ENCODE results near the gene SMIM1. TPM values are rescaled to one million over a fixed set of nuclear protein-coding genes. Genes with fewer than 3 reads are reported as not detected.

SMIM1 gene
- total RNA-seq, 4 donors from 2014 or later = 23.1 TPM; not detected in 3

DNA sequence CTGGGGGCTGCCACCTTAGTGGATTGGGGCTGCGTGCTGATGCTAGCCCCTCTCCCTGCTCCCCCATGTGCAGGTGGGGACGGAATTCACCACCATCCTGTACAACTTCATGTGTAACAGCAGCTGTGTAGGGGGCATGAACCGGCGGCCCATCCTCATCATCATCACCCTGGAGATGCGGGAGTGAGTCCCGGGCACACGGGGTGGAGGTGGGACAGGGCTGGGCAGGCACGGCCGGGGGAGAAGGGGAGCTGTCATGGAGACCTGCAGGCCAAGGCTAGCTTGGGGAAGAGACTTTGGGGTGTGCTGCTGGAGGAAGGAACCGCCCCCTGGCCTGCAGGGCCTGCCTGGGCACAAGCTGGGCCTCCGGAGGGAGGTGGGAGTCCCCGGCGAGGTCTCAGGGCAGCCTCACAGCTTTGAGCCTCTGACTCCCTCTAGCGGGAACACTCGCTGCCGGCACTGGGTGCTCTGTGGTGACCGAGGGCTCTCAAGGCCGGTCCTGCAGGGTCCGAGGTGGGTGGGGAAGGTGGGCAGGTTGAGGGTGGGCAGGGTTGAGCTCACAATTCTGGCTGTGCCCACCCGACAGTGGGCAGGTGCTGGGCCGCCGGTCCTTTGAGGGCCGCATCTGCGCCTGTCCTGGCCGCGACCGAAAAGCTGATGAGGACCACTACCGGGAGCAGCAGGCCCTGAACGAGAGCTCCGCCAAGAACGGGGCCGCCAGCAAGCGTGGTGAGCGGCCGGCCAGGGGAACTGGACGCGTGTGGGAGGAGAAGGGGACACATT, 45.3 kb upstream of the SMIM1 start:
- H3K4me3 ChIP-seq = no peak overlapping the region
- 61 to 63% methylated on average over 37 of the region's 37 CpGs for WGBS, 2 donors
- DNase-seq (ENCODE audit: low spot score in 2 of 2) = no peak
- H3K4me1 ChIP-seq = peaks cover 0 to 14% (median 0%) of the 10 kb centered on the region in 4 donors
- H3K36me3 ChIP-seq = no peaks in the 10 kb centered on the region
- H3K27ac ChIP-seq = no peak overlapping the region
- TF ChIP-seq, protein P1, sequence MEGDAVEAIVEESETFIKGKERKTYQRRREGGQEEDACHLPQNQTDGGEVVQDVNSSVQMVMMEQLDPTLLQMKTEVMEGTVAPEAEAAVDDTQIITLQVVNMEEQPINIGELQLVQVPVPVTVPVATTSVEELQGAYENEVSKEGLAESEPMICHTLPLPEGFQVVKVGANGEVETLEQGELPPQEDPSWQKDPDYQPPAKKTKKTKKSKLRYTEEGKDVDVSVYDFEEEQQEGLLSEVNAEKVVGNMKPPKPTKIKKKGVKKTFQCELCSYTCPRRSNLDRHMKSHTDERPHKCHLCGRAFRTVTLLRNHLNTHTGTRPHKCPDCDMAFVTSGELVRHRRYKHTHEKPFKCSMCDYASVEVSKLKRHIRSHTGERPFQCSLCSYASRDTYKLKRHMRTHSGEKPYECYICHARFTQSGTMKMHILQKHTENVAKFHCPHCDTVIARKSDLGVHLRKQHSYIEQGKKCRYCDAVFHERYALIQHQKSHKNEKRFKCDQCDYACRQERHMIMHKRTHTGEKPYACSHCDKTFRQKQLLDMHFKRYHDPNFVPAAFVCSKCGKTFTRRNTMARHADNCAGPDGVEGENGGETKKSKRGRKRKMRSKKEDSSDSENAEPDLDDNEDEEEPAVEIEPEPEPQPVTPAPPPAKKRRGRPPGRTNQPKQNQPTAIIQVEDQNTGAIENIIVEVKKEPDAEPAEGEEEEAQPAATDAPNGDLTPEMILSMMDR (IDR thresholded peaks at IDR 0.05) = no peak
- TF ChIP-seq EP300 (IDR thresholded peaks at IDR 0.05) = no peak
- no peaks in the 10 kb centered on the region for H3K9me3 ChIP-seq
- H3K27me3 ChIP-seq = peaks cover 0 to 56% of the 10 kb centered on the region in 2 donors

DNA sequence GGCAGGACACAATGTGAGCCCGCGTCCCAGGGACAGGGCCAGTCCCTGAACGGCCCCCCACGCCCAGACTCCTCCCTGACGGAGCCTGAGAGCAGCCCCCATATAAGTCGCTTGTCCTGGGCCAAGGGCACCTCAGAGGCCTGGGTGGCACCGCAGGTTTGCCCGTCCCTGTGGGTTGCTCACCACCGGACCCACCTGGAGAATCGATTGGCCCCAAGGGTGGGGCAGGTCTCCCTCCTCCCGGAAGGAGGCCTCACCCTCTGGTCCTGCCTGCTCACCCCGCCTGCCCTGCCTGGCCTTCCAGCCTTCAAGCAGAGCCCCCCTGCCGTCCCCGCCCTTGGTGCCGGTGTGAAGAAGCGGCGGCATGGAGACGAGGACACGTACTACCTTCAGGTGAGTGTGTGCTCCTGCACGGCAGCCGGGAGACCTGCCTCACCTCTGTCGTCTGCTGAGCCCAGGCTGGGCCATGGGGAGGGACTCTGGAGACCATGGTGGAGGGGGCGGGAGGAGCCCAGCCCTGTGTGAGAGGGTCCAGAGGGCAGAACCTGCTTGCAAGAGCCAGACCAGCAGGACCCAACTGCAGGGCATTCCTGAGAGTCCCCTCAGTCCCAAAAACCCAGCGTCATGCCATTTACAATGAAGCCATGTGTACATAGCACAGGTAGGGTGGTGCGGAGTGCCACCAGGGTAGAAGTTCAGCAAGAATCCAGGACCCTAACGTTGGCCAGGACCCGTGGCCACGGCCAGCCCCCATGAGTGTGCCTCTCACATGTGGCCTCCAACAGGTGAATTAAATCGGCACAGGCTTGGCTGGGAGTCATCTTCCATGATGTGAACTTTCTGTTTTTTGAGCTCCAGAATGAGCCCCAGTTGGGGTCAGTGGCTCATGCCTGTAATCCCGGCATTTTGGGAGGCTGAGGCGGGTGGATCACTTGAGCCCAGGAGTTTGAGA, 44.4 kb upstream of the SMIM1 start:
- 85 to 87% methylated on average over 21 to 27 of the region's 31 CpGs for WGBS, 2 donors
- TF ChIP-seq EP300 (IDR thresholded peaks at IDR 0.05) (no peak), POLR2A (IDR thresholded peaks at IDR 0.05) (no peak)
- TF ChIP-seq, protein P1 (IDR thresholded peaks at IDR 0.05) = no peak
- H3K9me3 ChIP-seq = no peaks in the 10 kb centered on the region
- H3K4me1 ChIP-seq = peaks cover 0 to 22% (median 0%) of the 10 kb centered on the region in 4 donors
- no peak for DNase-seq (ENCODE audit: low spot score in 2 of 2)
- peaks cover 0 to 62% of the 10 kb centered on the region in 2 donors for H3K27me3 ChIP-seq
- H3K36me3 ChIP-seq = no peaks in the 10 kb centered on the region
- no peak overlapping the region for H3K4me3 ChIP-seq
- H3K27ac ChIP-seq = no peak overlapping the region

DNA sequence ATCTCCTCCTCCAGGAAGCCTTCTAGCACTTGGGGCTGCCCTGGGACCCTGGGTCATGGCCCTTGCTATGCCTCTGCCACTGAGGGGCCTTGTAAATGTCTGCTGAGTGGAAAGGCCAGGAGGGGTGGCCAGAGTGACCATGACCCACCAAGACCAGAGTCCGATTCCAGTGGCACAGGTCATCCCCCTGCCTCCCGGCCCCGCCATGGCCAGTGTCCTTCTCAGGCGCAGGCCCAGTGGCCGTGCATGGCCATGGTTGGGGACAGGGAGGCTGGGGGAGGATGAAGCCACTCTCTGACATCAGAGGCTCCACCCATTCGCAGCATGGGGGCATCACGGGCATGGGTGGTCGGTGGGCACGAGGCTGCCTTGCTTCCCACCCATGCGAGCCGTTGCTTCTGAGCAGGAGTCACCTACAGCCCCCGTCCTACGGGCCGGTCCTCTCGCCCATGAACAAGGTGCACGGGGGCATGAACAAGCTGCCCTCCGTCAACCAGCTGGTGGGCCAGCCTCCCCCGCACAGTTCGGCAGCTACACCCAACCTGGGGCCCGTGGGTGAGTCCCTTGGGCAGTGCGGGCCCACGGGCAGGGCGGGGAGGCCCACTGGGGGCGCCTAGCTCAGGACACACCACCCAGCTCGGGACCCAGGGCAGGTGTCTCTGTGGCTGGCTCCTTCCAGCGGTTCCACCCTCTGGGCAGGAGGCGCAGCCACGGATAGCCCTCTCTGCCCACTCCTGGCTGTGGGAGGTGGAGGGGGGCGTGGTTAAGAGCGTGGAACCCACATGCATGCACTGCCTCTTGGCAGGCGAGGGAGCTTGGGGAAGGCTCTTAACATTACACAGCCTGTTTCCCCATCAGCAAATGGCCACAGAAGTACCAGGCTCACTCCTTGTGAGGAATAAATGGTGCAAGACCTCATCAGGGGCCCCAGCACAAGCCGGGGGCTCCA, 42.7 kb upstream of the SMIM1 start:
- Histone ChIP-seq H3K36me3 (peaks cover 0 to 7% (median 0%) of the 10 kb centered on the region in 3 donors), H3K27ac (no peak overlapping the region), H3K4me1 (peaks cover 0 to 22% (median 0%) of the 10 kb centered on the region in 4 donors), H3K27me3 (peaks cover 0 to 62% of the 10 kb centered on the region in 2 donors), H3K9me3 (no peaks in the 10 kb centered on the region), H3K4me3 (no peak overlapping the region)
- TF ChIP-seq POLR2A (IDR thresholded peaks at IDR 0.05) (no peak), EP300 (IDR thresholded peaks at IDR 0.05) (no peak)
- TF ChIP-seq, protein P1 (IDR thresholded peaks at IDR 0.05) = no peak
- WGBS, 2 donors = 79 to 89% methylated on average over 11 to 18 of the region's 32 CpGs
- DNase-seq (ENCODE audit: low spot score in 2 of 2) = no peak

DNA sequence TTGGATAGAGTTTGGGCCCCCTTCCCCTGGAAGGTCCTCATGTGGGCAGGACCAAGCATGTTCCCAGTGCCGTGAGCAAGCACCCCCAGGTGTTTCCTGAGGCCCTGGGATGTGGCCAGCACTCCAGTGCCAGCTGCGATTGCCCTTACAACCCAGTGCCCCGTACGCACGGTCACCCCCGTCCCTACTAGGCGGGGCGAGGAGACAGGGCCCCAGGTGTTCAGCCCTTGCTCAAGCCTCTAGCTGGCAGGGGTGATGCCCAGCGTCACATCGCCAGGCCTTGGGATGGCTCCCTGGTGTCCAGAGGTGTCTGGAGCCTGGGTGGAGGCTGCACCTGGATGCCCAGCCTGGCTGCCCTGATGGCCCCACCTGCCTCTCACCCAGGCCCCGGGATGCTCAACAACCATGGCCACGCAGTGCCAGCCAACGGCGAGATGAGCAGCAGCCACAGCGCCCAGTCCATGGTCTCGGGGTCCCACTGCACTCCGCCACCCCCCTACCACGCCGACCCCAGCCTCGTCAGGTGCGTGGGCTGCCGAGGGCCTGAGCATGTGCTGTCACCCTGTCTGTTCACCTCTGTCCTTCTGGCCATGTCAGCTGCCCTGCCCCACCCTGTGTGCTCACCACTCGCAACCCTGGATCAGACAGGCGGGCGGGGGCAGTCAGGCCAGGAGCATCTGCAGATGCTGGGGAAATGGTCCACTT, 41.9 kb upstream of the SMIM1 start:
- H3K27ac ChIP-seq = no peak overlapping the region
- H3K4me3 ChIP-seq = no peak overlapping the region
- peaks cover 0 to 22% (median 0%) of the 10 kb centered on the region in 4 donors for H3K4me1 ChIP-seq
- 83 to 84% methylated on average over 15 to 24 of the region's 25 CpGs for WGBS, 2 donors
- no peaks in the 10 kb centered on the region for H3K9me3 ChIP-seq
- no peak for DNase-seq (ENCODE audit: low spot score in 2 of 2)
- peaks cover 0 to 15% (median 0%) of the 10 kb centered on the region in 3 donors for H3K36me3 ChIP-seq
- H3K27me3 ChIP-seq = peaks cover 0 to 62% of the 10 kb centered on the region in 2 donors
- no peak for TF ChIP-seq POLR2A (IDR thresholded peaks at IDR 0.05)
- TF ChIP-seq EP300 (IDR thresholded peaks at IDR 0.05) = no peak
- TF ChIP-seq, protein P1 (IDR thresholded peaks at IDR 0.05) = no peak

Measured in tibial nerve (tissue), 4 donors.